Astrocyte (in vitro differentiated cells and primary cell): Measurements from ENCODE around the gene F10.

Experiments used
- CTCF ChIP-seq: IDR thresholded peaks from 2 replicates; pipeline ENCODE4 v1.5.1; 2011; ENCODE audit warnings: low read depth, mild to moderate bottlenecking, inconsistent platforms, low read length, moderate library complexity; ENCODE audit not compliant: insufficient read depth
- EZH2 ChIP-seq: IDR thresholded peaks from 2 replicates; pipeline ENCODE4 v1.6.1; 2012; ENCODE audit warnings: mild to moderate bottlenecking, low read length, inconsistent platforms; ENCODE audit not compliant: insufficient read depth

- TF ChIP-seq CTCF: no peak
- no peak for TF ChIP-seq EZH2
Observed at GRCh38 chr13:113190181-113190580, 67.6 kb downstream of the F10 start.
